GM18498 (cell line): ENCODE data around the gene BCL2.

Experiments used
- ATAC-seq: cut with Tn5 transposase; IDR thresholded peaks from one replicate; pipeline ENCODE4 v1.9.1; 2021; ENCODE audit warnings: mild to moderate bottlenecking, moderate library complexity; ENCODE audit not compliant: unreplicated experiment

Gene BCL2

DNA sequence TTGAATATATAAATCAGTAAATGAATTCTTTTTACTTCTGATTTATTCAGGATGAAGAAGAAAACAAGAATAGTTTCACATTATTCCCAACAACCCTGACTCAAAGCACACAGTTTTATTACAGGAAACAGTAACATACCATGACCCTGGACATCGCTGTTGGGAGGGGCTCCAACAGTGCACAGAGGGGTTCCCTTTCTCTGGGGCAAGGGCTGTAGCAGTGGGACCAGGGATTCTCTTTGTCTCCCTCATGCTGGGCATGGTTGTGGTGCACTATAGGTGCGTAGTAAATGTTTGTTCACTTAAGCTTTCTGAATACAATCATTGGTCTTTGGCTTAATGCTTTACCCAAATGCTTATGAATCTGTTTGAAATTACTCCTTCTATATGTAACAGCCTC lies 189.4 kb downstream of the BCL2 start:
- ATAC-seq = no peak

DNA sequence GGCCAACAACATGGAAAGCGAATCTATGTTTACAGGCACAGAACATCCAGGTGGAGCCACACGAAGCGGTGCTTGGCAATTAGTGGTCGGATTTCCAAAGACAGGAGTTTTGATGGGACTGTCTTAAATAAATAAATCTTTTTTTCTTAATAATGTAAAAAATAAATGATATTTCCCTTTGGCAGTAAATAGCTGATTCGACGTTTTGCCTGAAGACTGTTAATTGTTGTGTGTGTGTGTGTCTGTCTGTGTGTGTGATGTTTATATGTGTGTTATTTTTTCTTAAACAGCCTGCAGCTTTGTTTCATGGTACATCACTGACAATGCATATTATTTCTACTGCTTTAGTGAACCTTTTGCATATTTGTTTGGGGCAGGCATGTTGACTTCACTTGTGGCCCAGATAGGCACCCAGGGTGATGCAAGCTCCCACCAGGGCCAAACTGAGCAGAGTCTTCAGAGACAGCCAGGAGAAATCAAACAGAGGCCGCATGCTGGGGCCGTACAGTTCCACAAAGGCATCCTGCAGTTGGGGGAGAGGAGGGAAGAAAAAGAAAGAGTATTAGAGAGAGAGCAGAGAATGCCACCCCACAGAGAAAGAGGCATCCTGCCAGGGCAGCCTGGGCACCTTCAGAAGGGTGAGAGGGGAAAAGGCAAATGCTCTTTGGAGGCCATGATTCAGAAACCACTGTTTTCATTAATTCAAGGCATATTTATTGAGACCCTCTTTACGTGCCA lies 191.2 kb downstream of the BCL2 start:
- ATAC-seq = no peak

DNA sequence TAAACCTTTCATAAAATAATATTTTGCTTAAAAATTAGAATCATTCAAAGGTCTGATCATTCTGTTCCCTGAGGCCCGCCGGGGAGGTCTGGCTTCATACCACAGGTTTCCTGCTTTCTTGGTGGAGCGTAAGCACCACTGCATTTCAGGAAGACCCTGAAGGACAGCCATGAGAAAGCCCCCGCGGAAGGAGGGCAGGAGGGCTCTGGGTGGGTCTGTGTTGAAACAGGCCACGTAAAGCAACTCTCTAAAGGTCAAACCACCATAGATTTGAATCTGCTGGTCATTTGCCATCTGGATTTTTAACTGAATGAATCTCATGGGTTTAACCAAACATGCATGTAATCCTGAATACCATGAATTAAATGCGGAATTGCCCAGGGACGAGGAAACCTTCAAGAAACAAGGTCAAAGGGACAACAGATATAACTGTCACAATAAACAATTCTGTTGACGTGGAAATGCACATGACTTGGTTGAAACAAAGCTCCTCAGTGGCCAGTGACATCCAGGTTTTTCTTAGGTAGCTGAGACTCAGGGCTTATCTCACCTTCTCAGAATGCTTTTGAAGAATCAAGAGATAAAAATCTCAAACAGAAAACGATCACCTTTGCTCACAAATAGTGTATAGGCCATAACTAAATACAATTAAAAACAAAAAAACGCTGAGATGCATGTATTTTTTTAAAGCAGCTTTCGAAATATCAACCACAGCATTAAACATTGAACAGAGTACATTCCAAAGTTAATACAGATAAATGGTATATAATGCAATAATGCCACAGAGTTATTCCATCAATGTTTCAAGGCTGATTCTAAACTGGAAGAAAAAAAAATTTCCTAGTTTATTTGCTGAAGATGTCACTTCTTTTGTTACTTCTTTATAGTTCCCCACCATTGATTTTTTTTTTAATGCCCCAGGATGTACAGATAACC lies 193.2 kb downstream of the BCL2 start:
- ATAC-seq = no peak

DNA sequence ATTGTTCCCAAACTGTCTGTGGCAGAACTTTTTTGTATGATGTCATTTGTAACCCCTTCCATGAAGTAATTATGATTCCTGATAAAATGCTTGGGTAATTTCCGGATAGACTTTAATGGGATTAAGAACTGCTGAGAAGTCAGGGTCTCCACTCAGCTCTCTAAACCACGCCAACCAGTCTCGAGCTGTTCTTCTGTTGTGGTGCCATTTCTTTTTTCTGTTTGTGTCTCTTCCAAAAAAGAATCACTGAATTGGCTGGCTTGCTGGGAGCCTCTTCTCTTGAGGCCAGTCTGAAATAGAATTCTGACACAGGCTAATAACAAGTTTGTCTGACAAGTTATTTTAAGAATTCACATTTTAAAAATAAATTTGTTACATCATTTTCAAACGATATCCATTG lies 198.9 kb downstream of the BCL2 start:
- no peak for ATAC-seq

DNA sequence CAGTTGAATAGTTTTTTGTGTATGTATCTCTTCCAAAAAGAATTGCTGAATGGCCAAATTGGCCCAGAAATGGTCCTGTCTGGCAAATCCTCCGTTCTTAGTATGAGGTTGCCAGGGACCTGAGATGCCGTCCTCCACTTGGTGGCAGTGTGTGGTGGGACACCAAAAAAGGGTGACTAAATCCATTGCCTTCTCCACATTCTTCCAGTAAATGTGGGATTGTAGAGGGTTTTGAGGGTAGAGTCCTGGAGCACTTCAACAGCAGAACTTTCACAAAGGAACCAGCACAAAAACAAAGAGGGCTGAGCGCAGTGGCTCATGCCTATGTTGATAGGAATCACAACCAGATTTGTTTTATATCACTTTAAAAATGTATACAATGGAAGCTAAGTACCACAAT lies 199.9 kb downstream of the BCL2 start:
- no peak for ATAC-seq

DNA sequence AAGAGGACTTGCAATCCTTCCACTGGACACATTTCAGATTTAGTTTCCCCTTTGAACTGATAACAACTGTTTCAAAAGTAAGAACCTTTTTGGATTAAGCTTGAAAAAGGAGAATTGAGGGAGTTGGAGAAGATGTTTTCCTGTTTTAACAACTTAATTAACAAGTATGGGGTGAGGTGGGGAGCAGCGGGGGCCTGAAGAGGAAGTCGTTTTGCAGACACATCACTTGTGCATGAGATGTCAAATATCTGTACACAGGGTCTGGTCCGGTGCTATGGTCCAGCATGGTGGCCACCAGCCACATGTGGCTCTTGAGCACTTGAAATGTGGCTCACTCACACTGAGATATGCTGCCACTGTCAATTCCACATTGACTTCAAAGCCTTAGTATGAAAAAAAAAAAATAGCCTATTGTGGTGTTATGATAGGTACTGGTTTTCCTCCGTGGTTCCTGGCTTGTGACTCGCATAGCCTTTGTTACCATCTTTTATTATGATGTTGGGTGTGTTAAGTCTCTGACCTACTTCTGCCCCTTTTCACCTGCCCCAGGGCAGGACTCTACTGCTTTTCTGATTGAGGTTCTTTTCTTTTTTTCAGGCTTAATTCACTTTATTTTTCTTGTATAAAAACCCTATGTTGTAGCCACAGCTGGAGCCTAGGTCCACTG lies 205.5 kb downstream of the BCL2 start:
- no peak for ATAC-seq

DNA sequence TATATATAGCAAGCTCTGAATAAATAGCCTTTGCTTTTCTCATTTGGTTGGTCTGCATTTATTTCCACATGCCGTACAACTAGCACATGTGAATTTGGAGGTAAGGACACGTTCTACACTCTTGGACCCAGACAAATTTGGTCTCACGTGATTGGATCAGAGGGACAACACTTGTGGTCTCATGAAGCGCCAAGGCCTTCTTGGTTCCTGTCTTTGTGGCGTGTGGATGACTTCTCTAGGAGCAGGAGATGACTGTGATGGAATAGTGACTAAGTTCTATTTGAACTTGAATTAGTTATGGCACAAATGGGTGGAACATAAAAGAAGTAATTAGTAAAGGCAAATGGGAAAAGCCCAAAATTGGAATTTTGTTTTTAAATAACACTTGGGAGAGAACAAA lies 206.9 kb downstream of the BCL2 start:
- no peak for ATAC-seq

DNA sequence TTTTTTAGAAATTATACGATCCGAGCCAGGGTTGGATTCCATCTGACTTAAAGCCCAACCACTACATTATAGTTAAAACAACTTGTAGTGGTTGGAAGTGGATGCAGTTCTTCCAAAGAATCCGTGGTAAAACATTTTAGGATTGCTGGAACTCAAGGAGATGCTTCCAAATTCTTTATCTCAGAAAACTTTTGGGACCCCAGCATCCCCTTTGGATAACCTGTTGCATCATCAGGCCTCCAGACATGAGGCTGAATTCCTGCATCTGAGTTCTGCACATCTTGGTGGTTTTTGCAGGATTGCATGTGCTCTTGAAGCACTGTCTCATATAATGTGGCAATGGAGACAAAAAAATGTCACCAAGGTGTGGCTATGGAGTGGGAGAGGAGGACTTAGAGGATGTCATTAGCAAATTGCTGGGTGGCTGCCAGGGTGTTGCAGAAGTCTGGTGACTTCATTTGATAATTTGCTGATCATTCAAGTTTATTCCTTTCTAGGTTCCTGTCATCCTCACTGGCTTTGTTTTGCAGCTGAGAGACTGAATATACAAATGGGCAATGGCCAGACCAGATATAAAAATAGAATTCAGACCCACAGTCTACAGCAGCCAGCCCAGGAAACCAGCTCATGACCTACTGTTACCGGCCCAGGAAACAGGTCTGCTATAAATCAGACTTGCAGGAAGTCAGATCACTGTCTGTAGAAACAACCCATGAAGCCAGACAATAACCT lies 207.7 kb downstream of the BCL2 start:
- peak; percentile 64 for ATAC-seq

DNA sequence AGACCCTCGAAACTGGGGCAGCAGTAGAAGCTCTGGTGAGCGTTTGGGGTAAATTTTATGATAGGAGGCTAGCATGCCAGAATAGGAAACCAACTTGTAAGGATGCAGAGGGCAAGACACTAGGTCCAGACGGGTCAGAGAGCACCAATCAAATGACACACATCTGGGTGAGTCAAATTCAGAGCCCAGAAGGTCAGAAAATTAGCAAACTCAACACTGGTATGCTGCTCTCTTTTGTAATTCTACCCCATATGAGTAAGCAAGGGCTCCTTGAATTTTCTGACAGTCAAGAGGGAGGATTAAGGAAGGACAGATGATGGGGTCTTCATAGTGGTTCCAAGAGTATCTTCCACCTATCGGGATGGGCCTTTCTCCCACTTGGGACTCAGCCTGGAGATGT lies 209.8 kb downstream of the BCL2 start:
- ATAC-seq = no peak

DNA sequence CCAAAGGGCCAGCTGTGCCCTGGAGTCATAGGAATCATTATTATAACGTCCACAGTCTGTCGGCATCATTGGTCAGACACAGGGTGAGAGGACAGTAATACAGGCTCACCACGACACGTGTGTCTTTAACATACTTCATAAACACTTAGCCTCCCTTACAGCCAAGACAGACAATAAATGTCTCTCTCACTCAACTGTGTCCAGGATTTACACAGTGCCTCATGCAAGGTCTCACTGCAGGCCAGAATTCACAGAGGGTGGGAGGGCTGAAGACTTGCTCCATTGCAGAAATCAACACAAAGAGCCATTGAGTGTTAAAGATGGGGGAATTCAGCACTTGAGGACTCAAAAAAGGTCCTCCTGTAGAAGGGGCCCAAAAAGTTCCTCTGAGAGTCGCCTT lies 210.5 kb downstream of the BCL2 start:
- ATAC-seq = no peak

DNA sequence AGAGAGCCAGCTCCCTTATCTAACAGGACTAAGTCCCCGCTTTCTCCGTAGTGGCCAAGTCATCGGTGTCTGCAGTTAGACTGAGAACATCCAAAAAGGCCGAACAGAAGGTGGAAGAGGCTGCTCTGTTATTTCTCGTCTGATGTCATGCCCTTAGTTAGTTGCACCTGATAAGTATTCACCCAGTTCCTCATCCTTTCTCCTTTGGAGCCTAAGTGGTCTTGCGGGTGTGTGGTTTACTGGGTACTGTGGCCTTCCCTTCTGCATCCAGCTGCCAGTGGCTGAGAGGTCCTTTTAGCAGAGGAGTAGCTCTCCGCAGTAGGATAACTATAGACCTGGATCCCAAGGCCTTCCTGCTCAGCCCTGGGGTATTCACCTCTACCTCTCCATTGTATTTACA lies 211.6 kb downstream of the BCL2 start:
- no peak for ATAC-seq

DNA sequence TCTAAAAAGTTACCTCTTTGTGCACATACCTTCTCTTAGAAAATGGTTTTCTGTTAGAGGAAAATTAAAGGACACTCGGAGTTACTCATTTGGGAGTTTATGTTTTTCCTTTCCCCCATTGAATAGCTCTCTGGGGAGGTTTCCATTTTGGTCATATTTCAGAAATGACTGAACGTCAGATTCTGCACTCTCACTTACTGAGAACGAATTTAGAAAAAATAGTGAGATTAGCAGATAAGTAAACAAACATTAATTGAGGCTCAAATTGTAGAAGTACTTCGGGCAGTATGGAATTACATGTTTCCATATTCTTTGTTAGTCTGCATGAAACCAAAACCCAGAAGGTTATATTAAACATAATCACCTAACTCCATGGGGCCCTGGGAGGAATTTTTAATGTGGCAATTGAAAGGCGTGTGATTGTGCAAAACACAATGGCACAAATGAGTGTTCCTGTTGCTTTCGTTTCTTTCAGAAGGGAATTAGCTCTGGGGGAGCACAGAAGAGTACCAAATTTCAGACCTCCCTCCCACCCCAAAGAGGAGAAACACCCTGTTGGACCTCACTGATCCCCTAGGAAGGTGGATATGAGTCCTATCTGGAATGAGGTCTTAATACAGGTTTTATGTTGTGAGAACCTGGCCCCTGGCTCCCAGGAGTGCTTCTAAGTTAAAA lies 212.3 kb downstream of the BCL2 start:
- peak; percentile 34 for ATAC-seq

DNA sequence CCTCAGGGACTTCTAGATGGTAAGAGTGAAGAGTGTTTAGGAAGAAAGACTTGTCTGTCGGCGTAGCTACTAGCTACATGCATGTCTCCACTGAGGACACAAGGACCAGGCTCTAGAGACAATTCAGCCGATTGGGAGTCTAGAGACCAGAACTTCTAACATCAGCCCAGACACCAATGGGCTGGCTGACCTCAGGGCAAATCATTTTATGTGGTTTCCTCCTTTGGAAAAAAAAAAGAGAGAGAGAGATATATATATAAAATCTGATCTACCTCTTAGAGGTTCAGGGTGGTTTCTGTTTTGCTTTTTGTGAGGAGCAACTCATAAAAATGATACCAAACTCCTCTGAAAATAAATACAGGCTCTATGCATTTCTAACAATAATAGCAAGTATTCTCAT lies 212.8 kb downstream of the BCL2 start:
- peak; percentile 36 for ATAC-seq

DNA sequence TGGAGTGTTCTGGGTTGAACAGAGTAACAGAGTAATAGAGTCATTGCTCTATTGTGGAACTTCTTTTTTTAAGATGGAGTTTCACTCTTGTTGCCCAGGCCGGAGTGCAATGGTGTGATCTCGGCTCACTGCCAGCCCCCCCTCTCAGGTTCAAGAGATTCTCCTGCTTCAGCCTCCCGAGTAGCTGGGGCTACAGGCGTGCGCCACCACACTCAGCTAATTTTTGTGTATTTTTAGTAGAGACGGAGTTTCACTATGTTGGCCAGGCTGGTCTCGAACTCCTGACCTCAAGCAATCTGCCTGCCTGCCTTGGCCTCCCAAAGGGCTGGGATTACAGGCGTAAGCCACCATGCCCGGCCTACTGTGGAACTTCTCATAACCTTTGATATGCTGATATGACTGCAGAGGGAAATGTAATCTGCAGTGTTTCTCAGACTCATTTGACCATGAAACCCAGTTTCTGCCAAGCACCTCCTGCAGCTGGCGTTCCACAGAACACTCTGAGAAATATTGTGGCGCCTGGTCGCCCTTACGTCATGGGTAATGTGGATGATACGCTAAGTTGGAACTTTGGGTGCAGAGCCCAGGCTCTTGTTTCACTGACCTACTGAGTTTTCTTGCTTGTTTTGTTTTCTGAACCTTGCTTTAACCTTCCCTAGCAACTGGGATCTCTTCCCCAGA lies 213.8 kb downstream of the BCL2 start:
- ATAC-seq = peak; percentile 67

DNA sequence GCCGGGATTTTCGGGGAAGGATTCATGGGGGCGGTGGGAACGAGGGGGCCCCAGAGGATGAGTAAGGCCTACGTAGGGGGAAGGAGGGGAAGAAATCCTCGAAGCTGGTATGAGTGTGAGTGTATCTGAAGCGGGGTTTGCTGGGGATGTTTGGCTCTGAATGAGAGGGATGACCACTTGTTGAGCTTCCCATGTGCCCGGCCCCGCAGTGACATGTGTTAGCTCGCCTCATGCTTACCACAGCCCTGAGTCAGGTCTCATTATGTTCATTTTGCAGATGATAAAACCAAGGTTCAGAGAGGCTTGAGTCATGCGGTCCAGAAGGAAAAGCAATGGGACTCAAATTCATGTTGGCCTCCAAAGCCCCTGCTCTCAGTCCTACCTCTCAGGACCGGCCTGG lies 214.7 kb downstream of the BCL2 start:
- no peak for ATAC-seq

DNA sequence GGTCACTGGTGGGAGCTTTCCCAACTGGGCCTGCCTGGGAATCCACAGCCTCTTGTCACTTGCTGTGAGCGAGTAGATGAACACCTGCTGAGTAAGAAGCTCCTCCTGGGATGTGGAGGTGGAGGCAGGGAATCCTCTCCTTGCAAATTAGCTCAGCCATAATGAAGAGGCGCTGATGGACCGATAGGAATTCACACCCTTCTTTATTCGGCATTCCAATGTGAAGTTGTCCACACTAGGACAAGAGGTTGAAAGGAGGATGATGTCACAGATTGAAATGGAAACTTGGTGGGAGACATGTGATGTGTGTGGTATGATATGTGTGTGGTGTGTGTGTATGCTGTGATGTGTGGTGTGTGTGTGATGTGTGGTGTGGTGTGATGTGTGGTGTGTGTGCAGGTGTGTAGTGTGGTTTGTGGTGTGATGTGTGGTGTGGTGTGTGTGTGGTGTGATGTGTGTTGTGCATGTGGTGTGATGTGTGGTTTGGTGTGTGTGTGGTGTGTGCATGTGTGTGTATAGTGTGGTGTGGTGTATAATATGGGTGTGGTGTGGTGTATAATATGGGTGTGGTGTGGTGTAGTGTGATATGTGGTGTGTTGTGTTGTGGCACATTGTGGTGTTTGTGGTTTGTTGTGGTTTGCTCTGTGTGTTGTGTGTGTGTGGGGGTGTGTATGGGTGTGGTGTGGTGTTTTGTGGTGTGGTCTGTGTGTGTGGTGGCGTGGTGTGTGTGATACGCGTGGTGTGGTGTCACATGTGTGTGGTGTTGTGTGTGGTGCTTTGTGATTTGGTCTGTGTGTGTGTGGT lies 216.4 kb downstream of the BCL2 start:
- ATAC-seq = no peak

DNA sequence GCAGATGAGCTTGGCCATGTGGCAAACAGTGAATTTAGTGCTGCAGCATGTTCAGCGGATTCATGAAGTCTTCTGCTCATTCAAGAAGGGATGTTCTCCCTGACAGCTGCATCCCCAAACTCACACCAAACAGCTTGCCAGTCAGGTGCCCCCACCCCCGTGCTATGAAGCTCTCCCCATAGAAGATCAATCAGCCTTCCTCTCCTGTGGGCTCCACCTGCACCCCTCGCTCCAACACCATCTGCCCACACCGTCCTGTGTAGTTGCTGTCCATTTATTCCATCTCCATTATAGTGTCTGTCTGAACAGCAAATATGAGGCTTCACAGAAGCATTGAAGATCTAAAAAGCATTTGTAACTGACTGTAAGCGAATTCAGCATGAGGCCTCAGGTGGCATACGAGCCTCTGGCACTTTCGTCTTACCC lies 218.9 kb downstream of the BCL2 start:
- ATAC-seq = no peak

DNA sequence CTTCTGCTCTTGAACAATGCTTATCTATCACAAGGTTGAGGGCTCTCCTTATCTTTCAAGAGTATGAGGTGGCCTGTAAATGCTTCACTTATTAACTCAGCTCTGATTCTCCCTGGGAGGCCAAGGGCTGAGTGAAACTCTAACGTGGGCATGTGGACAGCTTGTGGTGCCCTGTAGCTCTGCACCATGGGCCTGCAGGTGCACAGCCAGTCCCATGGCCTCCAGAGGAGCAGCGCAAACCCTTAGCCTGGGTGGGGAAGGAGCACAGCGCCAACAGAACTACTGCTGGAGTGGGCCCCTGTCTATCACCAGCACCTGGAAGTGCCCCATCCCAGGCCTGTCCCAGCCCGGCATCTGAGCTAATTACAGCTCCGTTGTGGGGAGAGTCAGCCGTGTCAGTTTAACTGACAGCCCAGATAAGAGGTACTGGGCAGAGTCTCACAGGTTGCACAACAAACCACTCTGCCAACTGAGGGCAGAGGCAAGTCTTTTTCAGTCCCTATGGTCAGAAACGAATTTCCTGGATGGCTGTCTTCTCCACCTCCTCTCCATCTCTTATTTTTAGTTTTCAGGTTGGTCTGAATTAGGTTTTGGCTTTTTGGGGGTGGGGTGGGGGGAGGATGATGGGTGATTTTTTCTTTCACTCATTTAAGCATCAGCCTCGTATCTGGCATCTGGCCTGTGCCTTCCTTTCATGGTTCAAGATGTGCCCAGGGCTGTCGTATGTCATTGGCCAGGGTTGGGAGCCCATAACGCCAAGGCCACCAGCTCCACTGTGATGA lies 219.5 kb downstream of the BCL2 start:
- ATAC-seq = peak; percentile 57
